Fibroblast of skin of back (primary cell): ENCODE measurements around the gene RHOBTB1.
"Not testable (repeated sequence)": the region's sequence is repeated elsewhere in the genome, so short reads cannot be mapped to it uniquely, and the experiment has no call there.

ENCODE experiments used
- DNase-seq: peaks from one replicate; pipeline ENCODE4 v3.0.0-alpha.2; 2013

Gene RHOBTB1

DNA sequence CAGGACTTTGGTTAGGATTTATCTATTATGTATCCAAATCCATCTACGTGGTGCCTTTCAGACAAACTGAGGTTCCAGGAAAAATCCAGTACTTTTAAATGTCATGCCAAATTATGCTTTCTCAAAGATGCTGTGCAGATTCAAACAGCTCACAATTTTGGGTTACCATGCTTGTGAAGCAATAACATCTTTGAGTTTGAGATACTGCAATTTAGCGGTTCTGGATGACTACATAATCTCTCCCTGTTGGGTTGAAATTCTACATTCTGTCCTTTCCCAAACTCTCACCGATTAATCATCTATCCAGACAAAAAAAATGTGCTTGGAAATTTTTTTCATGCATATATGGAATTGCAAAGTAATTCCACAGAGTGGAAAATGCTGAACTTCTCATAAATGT lies 3.5 kb downstream of the RHOBTB1 start:
- peak; percentile 22 for DNase-seq

DNA sequence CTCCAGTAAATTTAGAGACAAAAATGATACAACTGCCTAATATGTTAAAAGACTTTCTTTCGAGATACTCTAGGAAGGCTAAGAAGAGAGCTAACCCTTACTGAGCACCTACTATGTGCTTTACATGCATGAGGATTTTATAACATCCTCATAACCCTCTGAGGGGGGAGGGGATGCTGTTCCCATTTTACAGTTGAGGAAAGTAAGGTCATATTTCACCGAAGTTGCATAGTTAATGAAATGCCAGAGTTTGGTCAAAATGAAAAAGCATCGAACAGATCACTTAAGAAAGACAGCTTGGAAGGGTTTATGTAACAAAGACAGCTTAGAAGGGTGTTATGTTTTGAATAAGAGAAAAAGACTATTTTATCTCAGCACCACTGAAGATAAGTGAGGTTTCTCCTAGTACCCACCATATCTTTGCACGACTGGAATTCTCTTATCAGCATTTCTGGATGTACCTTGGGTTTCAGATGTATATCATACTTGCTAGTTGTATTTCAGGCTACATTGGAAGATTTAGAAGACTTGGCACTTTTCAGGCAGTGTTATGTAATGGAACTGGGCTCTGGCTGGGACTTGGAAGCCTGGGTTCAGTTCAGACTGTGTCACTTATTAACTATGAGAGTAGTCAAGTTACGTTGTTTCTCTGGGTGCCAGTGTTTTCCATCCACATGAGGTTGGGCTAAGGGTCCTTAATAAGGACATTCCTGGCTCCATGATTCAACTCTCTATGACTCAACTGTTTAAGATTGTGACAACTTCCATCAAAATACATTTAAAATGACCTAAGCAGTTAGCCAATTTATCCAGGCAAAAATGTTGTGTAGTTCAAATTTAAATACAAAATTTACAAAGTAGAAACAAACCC lies 6.0 kb downstream of the RHOBTB1 start:
- DNase-seq = peak; percentile 89

DNA sequence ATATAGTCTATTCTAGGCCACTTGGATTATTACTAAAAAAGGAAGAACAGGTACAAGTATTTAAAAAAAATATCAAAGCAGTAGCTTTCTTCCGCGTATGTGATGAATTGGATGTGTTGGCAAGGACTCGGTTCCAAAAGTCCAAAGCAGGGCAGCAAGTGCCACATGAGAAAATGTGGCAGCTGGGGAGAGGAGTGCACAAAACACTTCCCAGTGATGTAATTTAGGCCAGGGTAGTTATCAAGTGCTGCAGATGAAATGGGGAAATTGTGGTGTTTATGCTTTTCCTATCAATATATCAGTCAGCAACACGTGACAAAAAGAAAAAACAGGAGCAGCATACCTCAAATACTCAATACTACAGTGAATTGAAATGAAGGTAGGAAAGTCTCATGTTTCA lies 7.0 kb downstream of the RHOBTB1 start:
- no peak for DNase-seq

DNA sequence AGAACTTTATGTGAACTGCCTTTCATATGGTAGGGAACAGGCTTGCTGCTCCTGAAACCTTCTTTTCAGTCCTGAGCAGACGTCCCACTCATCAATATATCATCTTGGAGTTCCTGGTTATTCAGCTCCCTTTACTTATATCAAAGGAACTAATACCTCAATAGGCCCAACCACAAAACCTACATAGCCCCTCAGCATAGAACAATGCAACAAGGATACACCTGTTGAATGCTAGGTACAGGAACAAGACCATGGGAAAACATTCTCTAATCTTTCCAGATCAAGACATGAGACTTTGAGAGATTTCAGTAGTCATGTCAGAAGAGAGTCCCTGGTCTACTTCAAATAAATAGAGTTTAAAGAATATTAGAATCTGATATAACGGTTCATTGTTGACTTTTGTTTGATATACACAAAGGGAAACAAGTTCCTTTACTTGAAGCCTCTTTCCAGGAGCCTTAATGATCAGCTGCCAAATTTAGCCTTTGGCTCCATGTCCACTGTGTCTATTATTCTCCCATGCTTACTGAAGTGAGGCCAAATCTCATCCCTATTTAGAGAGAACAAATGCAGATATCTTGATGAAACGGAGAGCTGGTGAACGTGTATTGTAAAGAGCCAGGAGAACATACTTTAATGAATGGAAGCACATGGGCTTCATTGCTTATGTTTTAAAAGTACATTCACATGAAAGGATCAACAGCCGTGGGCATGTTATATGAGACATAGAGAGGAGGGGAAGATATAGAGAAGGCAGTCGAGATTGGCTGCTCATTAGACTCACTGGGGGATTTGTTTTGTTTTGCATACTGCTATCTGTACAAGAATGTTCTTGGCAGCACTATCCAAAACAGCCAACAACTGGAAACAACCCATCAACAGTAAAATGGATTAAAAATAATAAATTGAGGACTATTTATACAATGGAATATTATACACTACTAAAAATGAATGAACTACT lies 9.5 kb downstream of the RHOBTB1 start:
- DNase-seq = no peak

DNA sequence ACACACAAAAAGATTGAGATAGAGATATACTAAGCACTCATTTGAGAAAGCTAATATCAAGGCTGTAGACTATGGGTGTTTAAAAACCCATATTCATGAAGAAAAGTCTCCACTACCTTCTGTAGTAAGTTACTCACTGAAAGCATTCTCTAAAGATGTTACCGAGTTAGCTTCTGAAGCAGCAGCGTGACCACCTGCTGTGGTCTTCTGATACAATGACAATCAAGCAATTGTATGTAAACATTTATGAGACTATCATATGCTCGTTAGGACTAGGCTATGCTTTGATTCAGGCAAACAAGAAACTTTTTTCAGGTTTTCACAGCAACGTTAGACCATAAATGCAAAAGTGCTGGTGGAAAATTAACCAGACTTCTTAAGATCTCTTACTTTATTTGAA lies 11.2 kb downstream of the RHOBTB1 start:
- DNase-seq = no peak

DNA sequence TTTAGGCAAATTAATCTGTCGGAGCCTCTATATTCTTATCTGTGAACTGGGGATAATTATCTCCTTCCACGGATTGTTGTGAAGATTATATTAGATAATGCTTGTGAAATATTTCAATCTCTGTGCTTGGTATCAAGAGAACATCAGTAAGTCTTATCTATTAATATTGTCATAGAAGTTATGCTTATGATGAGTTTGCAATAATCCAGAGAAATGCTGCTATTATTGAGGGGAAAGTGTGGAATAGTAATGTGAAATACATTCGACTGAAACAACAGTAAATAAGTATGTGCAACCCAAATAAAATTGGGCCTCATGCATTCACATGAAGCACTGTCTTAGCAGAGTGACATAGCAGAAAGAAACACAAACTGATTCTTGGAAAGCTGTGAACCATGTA lies 13.7 kb downstream of the RHOBTB1 start:
- no peak for DNase-seq

DNA sequence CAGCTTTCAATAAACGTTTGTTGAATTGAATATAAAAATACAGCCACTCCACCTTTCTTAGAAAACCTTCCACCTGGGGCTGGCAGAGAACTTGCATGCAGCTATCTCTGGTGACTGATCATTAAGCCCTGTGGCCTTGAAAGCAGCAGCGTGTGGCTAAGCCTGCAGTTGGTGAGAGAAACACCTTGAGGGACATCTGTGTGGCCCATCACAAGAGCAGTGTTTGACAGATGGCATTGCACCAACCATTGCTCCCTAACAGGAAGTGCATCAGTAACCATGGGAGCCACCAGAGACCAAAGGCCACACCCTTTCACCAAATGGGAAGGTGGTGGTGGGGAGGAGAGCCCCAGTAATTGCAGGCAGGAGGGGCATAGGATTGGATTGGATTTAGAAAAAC lies 22.4 kb downstream of the RHOBTB1 start:
- DNase-seq = no peak

DNA sequence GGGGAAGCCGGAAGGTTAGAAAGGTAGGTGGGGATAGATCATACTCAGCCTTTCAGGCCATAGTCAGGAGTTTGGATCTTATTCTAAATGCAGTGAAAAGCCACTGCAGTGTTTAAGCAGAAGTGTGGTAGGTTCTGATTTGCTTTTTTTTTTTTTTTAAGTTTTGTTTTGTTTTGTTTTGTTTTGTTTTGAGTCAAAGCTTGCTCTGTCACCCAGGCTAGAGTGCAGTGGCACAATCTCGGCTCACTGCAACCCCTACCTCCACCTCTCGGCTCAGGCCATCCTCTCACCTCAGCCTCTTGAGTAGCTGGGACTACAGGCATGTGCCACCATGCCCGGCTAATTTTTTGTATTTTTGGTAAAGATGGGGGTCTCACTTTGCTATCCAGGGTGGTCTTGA lies 23.5 kb downstream of the RHOBTB1 start:
- no peak for DNase-seq

DNA sequence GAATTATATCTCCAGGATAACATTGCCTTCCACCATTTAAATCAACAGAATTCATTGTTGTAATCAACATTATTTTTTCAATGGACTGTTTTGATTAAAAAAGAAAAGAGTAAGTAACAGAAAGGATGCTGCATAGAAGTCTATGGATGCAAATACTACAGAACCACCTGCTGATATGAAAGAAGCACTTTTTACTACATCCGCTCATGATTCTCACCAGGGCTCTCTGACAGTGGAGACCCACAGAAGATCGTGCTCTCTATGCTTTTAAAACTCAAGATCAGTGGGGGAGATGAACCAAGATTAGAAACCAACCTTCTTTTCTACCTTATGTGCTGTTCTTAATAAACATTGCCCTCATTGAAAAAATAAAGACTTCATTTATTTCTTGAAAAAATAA lies 24.4 kb downstream of the RHOBTB1 start:
- DNase-seq = no peak

DNA sequence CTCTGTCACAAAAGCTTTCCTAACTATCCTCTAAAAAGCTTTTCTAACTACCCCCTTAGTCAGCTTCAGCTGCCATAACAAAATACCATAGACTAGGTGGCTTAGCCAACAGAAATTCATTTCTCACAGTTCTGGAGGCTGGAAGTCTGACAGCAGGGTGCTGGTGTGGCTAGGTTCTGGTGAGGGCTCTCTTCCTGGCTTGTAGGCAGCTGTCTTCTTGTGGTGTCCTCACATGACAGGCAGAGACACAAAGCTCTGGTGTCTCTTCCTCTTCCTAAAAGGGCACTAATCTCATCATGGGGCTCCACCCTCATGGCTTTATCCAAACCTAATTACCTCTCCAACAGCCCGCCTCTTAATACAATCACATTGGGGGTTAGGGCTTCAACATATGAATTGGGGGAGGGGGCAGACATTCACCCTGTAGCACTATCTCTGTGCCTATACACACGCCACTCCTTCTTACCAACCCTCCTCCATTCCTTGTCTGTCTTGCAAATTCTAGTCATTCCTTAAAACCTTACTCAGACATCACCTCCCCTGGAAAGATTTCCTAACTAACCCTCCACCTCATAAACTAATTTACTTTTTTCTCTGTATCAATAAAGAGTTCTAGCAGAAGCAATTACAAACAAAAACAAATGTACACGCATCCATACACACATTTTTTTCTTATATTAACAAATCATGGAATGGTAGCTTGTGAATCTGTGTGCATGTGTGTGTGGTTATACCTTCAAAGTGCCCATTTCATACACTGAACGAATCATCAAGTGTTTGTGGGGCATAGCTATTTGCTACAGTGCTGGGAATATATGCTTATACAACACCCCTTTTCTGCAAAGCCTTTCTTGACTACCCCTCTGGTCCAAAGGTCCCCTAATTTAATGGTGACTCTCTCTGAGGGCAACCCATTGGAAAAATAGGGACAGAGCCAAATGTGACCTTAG lies 26.4 kb downstream of the RHOBTB1 start:
- DNase-seq = peak; percentile 38

DNA sequence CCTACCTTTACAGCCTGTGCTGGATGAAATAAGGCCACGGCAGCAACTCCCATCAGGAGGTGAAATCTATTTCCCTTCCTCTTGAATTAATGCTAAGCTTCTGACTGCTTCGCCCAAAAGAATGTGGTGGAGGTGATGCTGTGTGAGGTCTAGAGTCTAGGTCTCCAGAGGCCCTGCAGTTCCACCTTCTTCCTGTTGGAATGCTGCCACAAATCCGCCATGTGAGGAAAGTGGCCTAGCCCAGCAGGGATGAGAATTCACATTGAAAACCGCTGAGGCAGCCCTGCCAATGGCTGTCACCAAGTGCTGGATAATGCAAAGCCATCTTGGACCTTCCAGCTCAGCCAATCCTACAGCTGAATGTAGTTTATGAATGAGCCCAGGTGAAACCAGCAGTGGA lies 28.0 kb downstream of the RHOBTB1 start:
- no peak for DNase-seq

DNA sequence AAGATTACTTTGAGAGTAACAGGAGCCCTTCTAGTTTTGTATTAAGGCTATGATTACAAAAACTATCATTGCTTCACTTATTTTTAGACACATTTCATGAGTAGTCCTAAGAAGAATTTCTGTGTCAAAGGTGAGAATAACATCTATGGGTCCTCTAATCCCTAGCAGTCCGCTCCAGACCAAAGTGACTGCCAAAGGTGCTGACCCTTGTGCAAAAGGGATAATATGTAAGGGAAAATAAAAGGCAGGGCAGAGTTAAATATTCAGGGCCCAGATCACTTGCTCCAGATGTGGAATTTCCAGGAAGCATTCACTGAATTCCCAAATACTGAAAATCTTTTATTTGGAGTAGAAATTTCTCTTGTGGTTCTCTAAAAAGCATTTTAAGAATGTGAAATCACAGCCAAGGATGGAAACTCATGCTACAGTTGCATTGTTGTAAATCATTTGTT lies 29.3 kb downstream of the RHOBTB1 start:
- peak; percentile 87 for DNase-seq

DNA sequence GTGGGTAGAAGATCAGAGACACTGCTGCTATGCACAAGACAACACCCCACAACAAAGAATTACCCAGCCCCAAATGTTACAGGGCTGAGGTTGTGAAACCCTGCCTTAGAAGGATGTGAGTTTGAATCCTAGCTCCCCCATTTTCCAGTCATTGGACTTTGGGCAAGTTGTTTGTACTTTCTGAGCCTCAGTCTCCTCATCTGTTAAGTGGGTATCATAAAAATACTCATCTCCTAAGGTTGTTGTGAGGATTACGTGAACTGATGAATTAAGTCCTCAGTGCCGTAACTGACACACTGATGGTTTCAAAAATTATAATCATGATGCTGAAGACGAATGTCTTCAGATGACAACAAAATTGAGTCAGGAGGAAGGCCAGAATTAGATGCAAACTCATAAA lies 30.3 kb downstream of the RHOBTB1 start:
- no peak for DNase-seq

DNA sequence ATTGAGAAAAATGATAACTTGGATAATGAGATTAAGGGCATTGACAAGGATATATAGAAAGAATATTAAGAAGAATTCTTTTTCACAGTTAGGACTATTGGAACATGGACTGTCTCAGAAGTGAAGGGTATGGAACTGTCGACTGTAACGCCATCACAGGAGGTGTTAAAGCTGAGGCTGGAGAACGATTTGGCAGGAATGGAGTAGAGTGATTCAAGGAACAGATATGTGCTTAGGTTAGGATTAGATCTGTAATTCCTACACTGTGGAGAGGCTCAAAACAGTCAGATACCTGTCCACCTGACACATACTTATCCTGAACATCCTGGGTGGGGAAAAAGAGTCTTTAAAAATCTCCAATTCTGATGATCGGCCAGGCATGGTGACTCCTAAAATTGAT lies 30.9 kb downstream of the RHOBTB1 start:
- no peak for DNase-seq

DNA sequence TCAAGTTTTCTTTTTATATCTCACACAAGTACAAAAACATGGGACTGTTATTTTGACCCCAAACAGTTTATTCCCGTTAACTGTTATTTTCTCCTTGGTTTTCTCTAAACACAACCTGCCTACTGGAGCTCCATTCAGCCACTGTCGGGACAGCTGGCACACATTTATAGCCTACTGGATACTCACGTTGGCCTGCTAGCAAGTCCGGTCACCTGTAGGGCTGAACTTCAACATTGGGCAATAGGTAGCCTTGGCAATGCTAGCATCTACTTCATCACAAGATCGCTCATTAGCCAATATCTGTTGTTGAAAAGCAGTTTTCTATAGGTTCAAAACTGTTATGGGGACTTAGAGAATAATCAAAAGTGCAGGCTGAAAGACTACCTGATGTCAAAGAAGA lies 32.3 kb downstream of the RHOBTB1 start:
- no peak for DNase-seq

DNA sequence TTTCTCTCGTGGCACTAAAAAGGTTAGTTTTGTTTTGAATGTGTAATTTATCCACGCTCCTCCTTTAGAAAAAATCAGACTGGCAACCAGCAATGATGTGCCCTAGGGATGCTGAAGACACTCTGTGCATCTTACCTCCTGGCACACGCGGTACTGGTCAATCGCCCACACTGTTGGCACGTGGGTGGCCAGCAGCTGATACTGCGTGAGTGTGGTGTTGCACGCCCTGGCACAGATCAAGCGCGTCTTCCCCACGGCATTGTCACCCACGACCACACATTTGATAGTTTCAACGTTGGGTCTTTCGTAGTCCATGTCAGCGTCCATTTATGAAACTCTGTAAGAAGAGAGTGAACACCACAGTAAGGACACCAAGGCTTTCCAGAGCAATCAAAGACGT lies 32.8 kb downstream of the RHOBTB1 start:
- DNase-seq = no peak

DNA sequence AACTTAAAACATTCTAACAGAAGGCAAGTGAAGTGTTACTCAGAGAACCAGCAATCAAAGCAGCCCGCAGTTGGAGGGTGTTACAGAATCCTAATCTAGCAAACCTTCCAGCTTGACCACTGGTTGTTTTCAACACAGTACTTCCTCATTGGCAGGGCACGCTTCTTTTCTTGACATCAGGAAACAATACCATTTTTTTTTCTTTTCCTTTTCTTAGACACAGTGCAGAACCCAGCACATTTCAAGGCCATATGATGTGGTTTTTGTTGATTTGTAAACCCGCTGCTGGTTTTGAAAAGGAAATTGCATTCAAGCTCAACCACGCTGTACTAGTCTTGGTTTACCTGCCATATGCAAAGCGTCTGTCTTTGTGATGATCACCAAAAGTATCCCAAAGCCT lies 33.4 kb downstream of the RHOBTB1 start:
- no peak for DNase-seq

DNA sequence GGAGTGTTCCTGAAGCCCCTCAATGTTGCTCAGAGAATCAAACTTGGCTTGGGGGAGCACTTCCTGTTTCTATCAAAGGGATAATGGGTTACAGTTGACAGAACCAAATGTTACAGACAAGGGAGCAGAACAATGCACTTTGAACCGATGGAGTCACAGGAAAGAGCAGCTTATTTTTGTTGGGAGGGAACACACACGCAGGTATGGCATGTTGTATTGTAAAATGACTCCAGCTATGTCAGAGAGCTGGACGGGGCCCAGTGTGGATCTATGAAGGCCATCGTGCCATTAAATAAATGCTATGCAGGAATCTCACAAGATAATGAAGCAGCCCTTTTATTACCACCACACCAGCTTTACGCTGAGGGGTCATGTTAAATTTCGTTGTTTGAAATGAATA lies 35.1 kb downstream of the RHOBTB1 start:
- DNase-seq = no peak

DNA sequence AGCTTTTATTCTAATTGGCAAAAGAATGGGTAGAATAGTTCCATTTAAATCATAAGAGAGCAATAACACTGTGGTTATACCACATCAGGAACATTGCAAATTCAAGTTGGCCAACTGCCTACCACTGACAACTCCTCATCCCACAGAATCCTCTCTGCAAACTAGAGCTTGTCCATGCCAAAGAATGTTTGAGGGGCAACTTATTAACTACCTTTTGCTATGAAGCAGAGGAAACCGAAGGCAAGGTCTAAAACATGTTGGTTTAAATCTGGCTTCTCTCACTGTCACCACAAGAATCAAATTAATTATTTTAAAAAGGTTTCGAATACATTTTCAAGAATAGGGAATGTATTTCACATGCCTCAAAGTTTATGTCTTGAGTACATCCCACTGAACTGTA lies 36.0 kb downstream of the RHOBTB1 start:
- DNase-seq = no peak

DNA sequence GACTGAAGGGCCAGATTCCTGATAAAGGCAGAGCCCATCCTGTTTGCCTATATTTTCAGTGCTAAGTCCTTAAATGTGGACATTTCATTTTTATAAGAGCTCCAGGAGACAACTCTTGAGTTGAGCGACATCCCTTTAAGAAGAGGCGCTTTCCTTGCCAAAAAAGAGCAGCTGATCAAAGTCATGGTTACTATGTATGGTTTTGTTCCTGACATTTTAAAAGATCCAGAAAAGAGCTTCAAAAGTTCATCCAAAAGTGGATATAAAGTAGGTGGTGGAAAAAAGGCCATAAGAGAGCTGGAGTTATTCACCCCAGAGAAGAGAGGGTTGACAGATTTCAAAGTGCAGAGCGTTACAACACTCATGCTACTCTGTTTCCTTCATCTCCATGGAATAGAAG lies 36.7 kb downstream of the RHOBTB1 start:
- DNase-seq = no peak

DNA sequence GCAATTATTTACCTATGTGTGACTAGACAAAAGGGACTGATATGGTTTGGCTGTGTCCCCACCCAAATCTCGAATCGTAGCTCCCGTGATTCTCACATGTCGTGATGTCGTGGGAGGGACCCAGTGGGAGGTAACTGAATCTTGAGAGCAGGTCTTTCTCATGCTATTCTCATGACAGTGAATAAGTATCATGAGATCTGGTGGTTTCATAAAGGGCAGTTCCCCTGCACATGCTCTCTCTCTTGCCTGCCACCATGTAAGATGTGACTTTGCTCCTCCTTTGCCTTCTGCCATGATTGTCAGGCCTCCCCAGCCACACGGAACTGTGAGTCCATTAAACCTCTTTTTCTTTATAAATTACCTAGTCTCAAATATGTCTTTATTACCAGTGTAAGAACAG lies 37.2 kb downstream of the RHOBTB1 start:
- not testable (repeated sequence) for DNase-seq

DNA sequence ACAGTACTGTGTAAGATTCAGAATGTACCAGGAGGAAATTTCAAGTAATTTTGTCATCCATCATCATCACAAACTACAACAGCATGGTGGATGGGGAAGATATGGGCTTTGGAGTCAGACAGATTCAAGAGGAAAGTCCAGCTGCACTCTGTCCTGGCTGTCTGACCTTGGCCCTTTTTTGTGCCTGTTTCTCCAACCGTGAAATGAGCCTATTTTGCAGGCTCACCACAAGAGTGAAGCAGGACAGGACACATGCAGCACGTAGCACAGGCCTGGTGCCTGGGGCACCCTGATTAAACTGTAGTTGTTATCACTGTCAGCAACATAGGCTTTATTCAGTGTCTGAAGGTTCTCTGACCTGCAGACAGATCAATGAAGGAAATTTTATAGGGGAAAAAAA lies 37.6 kb downstream of the RHOBTB1 start:
- DNase-seq = no peak
